Measurements from ENCODE around the gene GPSM1.

Gene GPSM1

DNA sequence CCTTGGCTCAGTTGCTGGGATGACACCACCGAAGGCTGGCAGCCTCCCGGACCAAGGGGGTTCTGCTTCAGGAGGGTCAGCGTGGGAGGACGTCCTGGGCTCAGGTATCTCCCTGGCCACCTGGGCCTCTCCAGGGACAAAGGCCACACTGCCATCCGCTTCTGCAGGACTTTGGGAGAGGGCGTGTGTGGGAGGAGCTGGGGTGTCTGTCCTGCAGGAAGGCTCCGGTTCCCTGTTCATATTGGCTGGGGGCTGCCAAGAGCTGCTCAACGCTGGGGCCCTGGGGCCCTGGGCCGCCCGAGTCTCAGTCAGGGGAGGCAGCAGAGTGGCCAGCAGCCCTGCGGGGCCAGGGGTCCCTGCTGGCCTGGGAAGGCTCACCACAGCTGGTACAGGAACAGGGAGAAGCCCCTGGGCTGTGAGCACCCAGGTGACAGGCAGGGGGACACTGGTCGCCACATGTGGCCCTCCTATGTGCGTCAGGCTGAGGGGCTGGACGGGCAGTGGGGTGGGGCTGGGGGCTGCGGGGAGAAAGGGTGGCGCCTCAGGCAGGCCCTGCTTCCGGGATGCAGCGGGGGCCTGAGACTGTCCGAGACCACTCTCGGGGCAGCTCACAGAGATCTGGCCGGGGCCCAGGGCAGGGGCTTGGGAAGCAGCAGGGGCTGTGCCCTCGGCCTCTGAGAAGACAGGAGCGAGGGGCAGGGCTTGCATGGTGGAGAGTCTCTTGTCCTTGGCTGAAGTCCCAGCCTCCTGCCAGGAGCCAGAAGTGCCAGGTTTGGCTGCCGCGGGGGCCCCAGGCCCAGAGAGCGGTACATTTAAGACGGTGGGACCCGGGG lies 51.0 kb downstream of the GPSM1 start:
- Histone ChIP-seq H3K36me3 (ENCODE audit: control insufficient read depth, insufficient read depth, low read length) (peaks cover 53% of the 10 kb centered on the region), H3K27me3 (ENCODE audit: control insufficient read depth, insufficient read depth, low read length) (no peaks in the 10 kb centered on the region), H3K27ac (ENCODE audit: low read length) (no peak overlapping the region), H3K4me3 (ENCODE audit: low read length) (no peak overlapping the region), H3K4me1 (ENCODE audit: control insufficient read depth, insufficient read depth, low read length) (no peaks in the 10 kb centered on the region; the same call in 1 of the 2 replicates), H3K9me3 (ENCODE audit: control insufficient read depth, insufficient read depth, low read length) (no peaks in the 10 kb centered on the region)
- no peak for DNase-seq (ENCODE audit: low read depth, low spot score)
- no CpG with 5 or more reads among the region's 28 CpGs for WGBS (ENCODE audit: insufficient coverage, insufficient read length)

GRCh38 chr9:136379003-136379287 lies 51.6 kb downstream of the GPSM1 start:
- no peaks in the 10 kb centered on the region for H3K9me3 ChIP-seq (ENCODE audit: control insufficient read depth, insufficient read depth, low read length)
- H3K27me3 ChIP-seq (ENCODE audit: control insufficient read depth, insufficient read depth, low read length): no peaks in the 10 kb centered on the region
- whole genome bisulfite sequencing (ENCODE audit: insufficient coverage, insufficient read length): no CpG with 5 or more reads among the region's 18 CpGs
- no peaks in the 10 kb centered on the region; the same call in 1 of the 2 replicates for H3K4me1 ChIP-seq (ENCODE audit: control insufficient read depth, insufficient read depth, low read length)
- H3K36me3 ChIP-seq (ENCODE audit: control insufficient read depth, insufficient read depth, low read length): peaks cover 55% of the 10 kb centered on the region
- H3K4me3 ChIP-seq (ENCODE audit: low read length): no peak overlapping the region
- no peak overlapping the region for H3K27ac ChIP-seq (ENCODE audit: low read length)
- no peak for DNase-seq (ENCODE audit: low read depth, low spot score)

DNA sequence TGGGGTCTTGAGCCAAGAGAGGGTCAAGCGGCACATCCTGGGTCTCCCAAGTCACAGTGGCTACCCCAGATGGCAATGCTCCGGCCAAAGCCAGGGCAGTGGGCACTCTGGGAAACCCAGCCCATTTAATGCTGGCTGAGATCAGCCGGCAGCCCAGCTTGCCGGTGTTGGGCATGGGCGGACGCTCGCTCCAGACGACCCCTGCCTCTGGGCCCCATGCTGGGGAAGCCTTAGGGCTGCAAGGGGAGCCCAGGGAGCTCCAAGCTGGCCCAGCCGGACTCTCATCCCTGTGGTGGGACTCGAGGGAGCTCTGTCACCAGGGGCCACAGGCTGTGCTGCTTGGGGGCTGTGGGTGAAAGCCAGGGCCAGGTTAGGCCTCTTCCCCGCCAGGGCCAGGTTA lies 52.1 kb downstream of the GPSM1 start:
- no CpG with 5 or more reads among the region's 11 CpGs for WGBS (ENCODE audit: insufficient coverage, insufficient read length)
- Histone ChIP-seq H3K36me3 (ENCODE audit: control insufficient read depth, insufficient read depth, low read length) (peaks cover 59% of the 10 kb centered on the region), H3K4me1 (ENCODE audit: control insufficient read depth, insufficient read depth, low read length) (no peaks in the 10 kb centered on the region; the same call in 1 of the 2 replicates), H3K27ac (ENCODE audit: low read length) (no peak overlapping the region), H3K4me3 (ENCODE audit: low read length) (no peak overlapping the region), H3K9me3 (ENCODE audit: control insufficient read depth, insufficient read depth, low read length) (no peaks in the 10 kb centered on the region), H3K27me3 (ENCODE audit: control insufficient read depth, insufficient read depth, low read length) (no peaks in the 10 kb centered on the region)
- no peak for DNase-seq (ENCODE audit: low read depth, low spot score)

- no CpG with 5 or more reads among the region's 11 CpGs for WGBS (ENCODE audit: insufficient coverage, insufficient read length)
- Histone ChIP-seq H3K36me3 (ENCODE audit: control insufficient read depth, insufficient read depth, low read length) (peaks cover 60% of the 10 kb centered on the region), H3K27ac (ENCODE audit: low read length) (no peak overlapping the region), H3K4me1 (ENCODE audit: control insufficient read depth, insufficient read depth, low read length) (no peaks in the 10 kb centered on the region; the same call in 1 of the 2 replicates), H3K27me3 (ENCODE audit: control insufficient read depth, insufficient read depth, low read length) (no peaks in the 10 kb centered on the region), H3K9me3 (ENCODE audit: control insufficient read depth, insufficient read depth, low read length) (no peaks in the 10 kb centered on the region), H3K4me3 (ENCODE audit: low read length) (no peak overlapping the region)
- DNase-seq (ENCODE audit: low read depth, low spot score): no peak
Observed at GRCh38 chr9:136379891-136380290, 52.6 kb downstream of the GPSM1 start.

DNA sequence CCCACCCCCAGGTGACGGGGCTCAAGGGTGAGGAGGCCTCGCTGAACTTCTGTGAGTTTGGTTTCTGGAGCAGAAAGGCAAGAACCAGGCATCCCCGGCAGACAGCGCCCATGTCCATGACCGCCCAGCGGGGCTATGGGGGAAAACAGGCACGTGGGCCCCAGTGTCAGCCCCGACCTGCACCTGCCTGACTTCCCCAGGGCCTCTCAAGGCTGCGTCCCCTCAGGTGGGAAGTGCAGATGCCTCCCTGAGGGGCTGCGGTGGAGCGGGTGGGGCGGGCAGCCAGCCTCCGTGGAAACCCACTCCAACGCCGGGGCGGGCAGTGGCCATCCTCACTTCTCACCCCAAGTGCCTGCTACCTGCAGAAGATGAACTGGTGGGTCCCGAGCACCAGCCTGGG lies 53.0 kb downstream of the GPSM1 start:
- H3K27ac ChIP-seq (ENCODE audit: low read length): no peak overlapping the region
- no peaks in the 10 kb centered on the region for H3K9me3 ChIP-seq (ENCODE audit: control insufficient read depth, insufficient read depth, low read length)
- H3K4me3 ChIP-seq (ENCODE audit: low read length): no peak overlapping the region
- peaks cover 59% of the 10 kb centered on the region for H3K36me3 ChIP-seq (ENCODE audit: control insufficient read depth, insufficient read depth, low read length)
- H3K27me3 ChIP-seq (ENCODE audit: control insufficient read depth, insufficient read depth, low read length): no peaks in the 10 kb centered on the region
- no CpG with 5 or more reads among the region's 17 CpGs for WGBS (ENCODE audit: insufficient coverage, insufficient read length)
- no peak for DNase-seq (ENCODE audit: low read depth, low spot score)
- no peaks in the 10 kb centered on the region; the same call in 1 of the 2 replicates for H3K4me1 ChIP-seq (ENCODE audit: control insufficient read depth, insufficient read depth, low read length)

DNA sequence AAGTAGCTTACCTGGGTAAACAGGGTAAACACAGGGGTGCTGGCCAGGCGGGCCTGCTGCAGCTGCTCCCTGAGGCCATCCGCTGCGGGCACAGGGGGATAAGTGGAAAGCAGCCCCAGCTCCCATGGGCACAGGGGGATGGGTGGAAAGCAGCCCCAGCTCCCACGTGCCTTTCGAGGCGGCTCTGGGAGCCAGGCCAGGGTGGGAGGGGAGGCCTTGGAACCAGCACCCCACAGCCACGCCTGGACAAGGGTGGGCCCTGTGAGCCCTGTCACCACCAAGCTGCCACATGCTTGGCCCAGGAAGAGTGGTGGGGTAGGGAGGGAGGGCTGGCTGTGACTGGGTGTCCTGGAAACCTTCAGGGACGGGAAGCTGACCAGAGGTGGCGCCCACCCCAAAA lies 54.0 kb downstream of the GPSM1 start:
- Histone ChIP-seq H3K27ac (ENCODE audit: low read length) (no peak overlapping the region), H3K36me3 (ENCODE audit: control insufficient read depth, insufficient read depth, low read length) (peaks cover 53% of the 10 kb centered on the region), H3K4me1 (ENCODE audit: control insufficient read depth, insufficient read depth, low read length) (no peaks in the 10 kb centered on the region; the same call in 1 of the 2 replicates), H3K9me3 (ENCODE audit: control insufficient read depth, insufficient read depth, low read length) (no peaks in the 10 kb centered on the region), H3K4me3 (ENCODE audit: low read length) (no peak overlapping the region), H3K27me3 (ENCODE audit: control insufficient read depth, insufficient read depth, low read length) (no peaks in the 10 kb centered on the region)
- DNase-seq (ENCODE audit: low read depth, low spot score): no peak
- no CpG with 5 or more reads among the region's 9 CpGs for WGBS (ENCODE audit: insufficient coverage, insufficient read length)

- Histone ChIP-seq H3K27me3 (ENCODE audit: control insufficient read depth, insufficient read depth, low read length) (no peaks in the 10 kb centered on the region), H3K36me3 (ENCODE audit: control insufficient read depth, insufficient read depth, low read length) (peaks cover 56% of the 10 kb centered on the region), H3K27ac (ENCODE audit: low read length) (no peak overlapping the region), H3K9me3 (ENCODE audit: control insufficient read depth, insufficient read depth, low read length) (no peaks in the 10 kb centered on the region), H3K4me3 (ENCODE audit: low read length) (no peak overlapping the region), H3K4me1 (ENCODE audit: control insufficient read depth, insufficient read depth, low read length) (no peaks in the 10 kb centered on the region; the same call in 1 of the 2 replicates)
- WGBS (ENCODE audit: insufficient coverage, insufficient read length): no CpG with 5 or more reads among the region's 25 CpGs
- no peak for DNase-seq (ENCODE audit: low read depth, low spot score)
Observed at GRCh38 chr9:136381966-136382513, 54.7 kb downstream of the GPSM1 start.

- no peaks in the 10 kb centered on the region for H3K27me3 ChIP-seq (ENCODE audit: control insufficient read depth, insufficient read depth, low read length)
- H3K27ac ChIP-seq (ENCODE audit: low read length): no peak overlapping the region
- DNase-seq (ENCODE audit: low read depth, low spot score): no peak
- H3K36me3 ChIP-seq (ENCODE audit: control insufficient read depth, insufficient read depth, low read length): peaks cover 64% of the 10 kb centered on the region
- no peaks in the 10 kb centered on the region; the same call in 1 of the 2 replicates for H3K4me1 ChIP-seq (ENCODE audit: control insufficient read depth, insufficient read depth, low read length)
- no peaks in the 10 kb centered on the region for H3K9me3 ChIP-seq (ENCODE audit: control insufficient read depth, insufficient read depth, low read length)
- H3K4me3 ChIP-seq (ENCODE audit: low read length): no peak overlapping the region
- no CpG with 5 or more reads among the region's 20 CpGs for WGBS (ENCODE audit: insufficient coverage, insufficient read length)
Observed at GRCh38 chr9:136383436-136383835, 56.1 kb downstream of the GPSM1 start.

- DNase-seq (ENCODE audit: low read depth, low spot score): no peak
- peaks cover 59% of the 10 kb centered on the region for H3K36me3 ChIP-seq (ENCODE audit: control insufficient read depth, insufficient read depth, low read length)
- no CpG with 5 or more reads among the region's 11 CpGs for WGBS (ENCODE audit: insufficient coverage, insufficient read length)
- no peaks in the 10 kb centered on the region for H3K9me3 ChIP-seq (ENCODE audit: control insufficient read depth, insufficient read depth, low read length)
- H3K4me1 ChIP-seq (ENCODE audit: control insufficient read depth, insufficient read depth, low read length): no peaks in the 10 kb centered on the region
- H3K4me3 ChIP-seq (ENCODE audit: low read length): no peak overlapping the region
- H3K27me3 ChIP-seq (ENCODE audit: control insufficient read depth, insufficient read depth, low read length): no peaks in the 10 kb centered on the region
- H3K27ac ChIP-seq (ENCODE audit: low read length): no peak overlapping the region
Observed at GRCh38 chr9:136385015-136385414, 57.7 kb downstream of the GPSM1 start.

DNA sequence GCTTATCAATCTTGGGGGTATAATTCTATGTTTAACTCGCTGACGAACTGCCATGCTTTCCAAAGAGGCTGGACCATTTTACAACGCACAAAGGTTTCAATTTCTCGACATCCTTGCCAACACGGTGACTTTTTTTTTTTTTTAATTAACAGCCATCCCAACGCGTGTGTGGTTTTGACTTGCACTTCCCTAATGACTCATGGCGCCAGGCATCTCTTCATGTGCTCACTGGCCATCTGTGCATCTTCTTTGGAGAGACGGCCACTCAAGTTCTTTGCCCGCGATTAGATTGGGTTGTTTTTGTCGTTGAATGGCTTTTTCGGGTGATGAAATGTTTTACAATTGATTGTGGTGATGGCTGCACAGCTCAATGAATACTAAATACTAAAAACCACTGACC lies 58.7 kb downstream of the GPSM1 start:
- Histone ChIP-seq H3K36me3 (ENCODE audit: control insufficient read depth, insufficient read depth, low read length) (peaks cover 51% of the 10 kb centered on the region), H3K27me3 (ENCODE audit: control insufficient read depth, insufficient read depth, low read length) (no peaks in the 10 kb centered on the region), H3K9me3 (ENCODE audit: control insufficient read depth, insufficient read depth, low read length) (no peaks in the 10 kb centered on the region), H3K4me3 (ENCODE audit: low read length) (no peak overlapping the region), H3K27ac (ENCODE audit: low read length) (no peak overlapping the region), H3K4me1 (ENCODE audit: control insufficient read depth, insufficient read depth, low read length) (no peaks in the 10 kb centered on the region)
- no peak for DNase-seq (ENCODE audit: low read depth, low spot score)
- no CpG with 5 or more reads among the region's 13 CpGs for WGBS (ENCODE audit: insufficient coverage, insufficient read length)

GRCh38 chr9:136387217-136387616 lies 59.9 kb downstream of the GPSM1 start:
- H3K36me3 ChIP-seq (ENCODE audit: control insufficient read depth, insufficient read depth, low read length): peaks cover 48% of the 10 kb centered on the region
- no peaks in the 10 kb centered on the region for H3K27me3 ChIP-seq (ENCODE audit: control insufficient read depth, insufficient read depth, low read length)
- no peak for DNase-seq (ENCODE audit: low read depth, low spot score)
- no peaks in the 10 kb centered on the region for H3K9me3 ChIP-seq (ENCODE audit: control insufficient read depth, insufficient read depth, low read length)
- no peaks in the 10 kb centered on the region for H3K4me1 ChIP-seq (ENCODE audit: control insufficient read depth, insufficient read depth, low read length)
- no CpG with 5 or more reads among the region's 19 CpGs for WGBS (ENCODE audit: insufficient coverage, insufficient read length)
- no peak overlapping the region for H3K4me3 ChIP-seq (ENCODE audit: low read length)
- no peak overlapping the region for H3K27ac ChIP-seq (ENCODE audit: low read length)

Data from iPS DF 6.9 (cell line).